Measurements from ENCODE around the gene IL19. TPM values are rescaled to one million over a fixed set of nuclear protein-coding genes. Genes with fewer than 3 reads are reported as not detected.

Gene IL19
- total and polyA plus RNA-seq, 9 donors, result not detected

GRCh38 chr1:206867239-206867638 is 96.7 kb downstream of the IL19 start:
- no peak for DNase-seq
- H3K4me1 ChIP-seq (ENCODE audit: insufficient read depth), result no peaks in the 10 kb centered on the region
- no peak overlapping the region for H3K27ac ChIP-seq
- WGBS, 3 donors, result 96 to 100% (median 97%) methylated on average over 1 of the region's 1 CpG
- TF ChIP-seq POLR2A (IDR thresholded peaks at IDR 0.05) (no peak), CTCF (IDR thresholded peaks at IDR 0.05) (no peak), EP300 (IDR thresholded peaks at IDR 0.05) (no peak)
- intact Hi-C loops (cut with DNase I), result no loop called here
- no peak overlapping the region for H3K4me3 ChIP-seq
- H3K27me3 ChIP-seq, result no peaks in the 10 kb centered on the region
- H3K36me3 ChIP-seq, result no peaks in the 10 kb centered on the region
- no peaks in the 10 kb centered on the region for H3K9me3 ChIP-seq

- Histone ChIP-seq H3K27ac (no peak overlapping the region), H3K36me3 (no peaks in the 10 kb centered on the region), H3K9me3 (no peaks in the 10 kb centered on the region), H3K4me3 (no peak overlapping the region), H3K4me1 (ENCODE audit: insufficient read depth) (no peaks in the 10 kb centered on the region), H3K27me3 (no peaks in the 10 kb centered on the region)
- TF ChIP-seq CTCF (IDR thresholded peaks at IDR 0.05) (no peak), EP300 (IDR thresholded peaks at IDR 0.05) (no peak), POLR2A (IDR thresholded peaks at IDR 0.05) (no peak)
- DNase-seq, result no peak
- intact Hi-C loops (cut with DNase I), result no loop called here
Measured at GRCh38 chr1:206867716-206868115, 97.1 kb downstream of the IL19 start.

GRCh38 chr1:206868264-206868663 is 97.7 kb downstream of the IL19 start:
- 80 to 90% (median 87%) methylated on average over 1 of the region's 1 CpG for WGBS, 3 donors
- Histone ChIP-seq H3K4me3 (no peak overlapping the region), H3K27me3 (no peaks in the 10 kb centered on the region), H3K36me3 (no peaks in the 10 kb centered on the region), H3K27ac (no peak overlapping the region), H3K9me3 (no peaks in the 10 kb centered on the region), H3K4me1 (ENCODE audit: insufficient read depth) (no peaks in the 10 kb centered on the region)
- no peak for DNase-seq
- intact Hi-C loops (cut with DNase I), result no loop called here
- TF ChIP-seq POLR2A (IDR thresholded peaks at IDR 0.05) (no peak), EP300 (IDR thresholded peaks at IDR 0.05) (no peak), CTCF (IDR thresholded peaks at IDR 0.05) (no peak)

- 79 to 82% (median 81%) methylated on average over 3 of the region's 3 CpGs for WGBS, 3 donors
Measured at GRCh38 chr1:206872139-206872538, 101.6 kb downstream of the IL19 start.

More at GRCh38 chr1:206872139-206872538, 101.6 kb downstream of the IL19 start:
- no peak overlapping the region for H3K4me3 ChIP-seq
- TF ChIP-seq CTCF (IDR thresholded peaks at IDR 0.05) (no peak), EP300 (IDR thresholded peaks at IDR 0.05) (no peak), POLR2A (IDR thresholded peaks at IDR 0.05) (no peak)
- no peaks in the 10 kb centered on the region for H3K4me1 ChIP-seq (ENCODE audit: insufficient read depth)
- H3K36me3 ChIP-seq, result no peaks in the 10 kb centered on the region
- no peaks in the 10 kb centered on the region for H3K27me3 ChIP-seq
- no peak overlapping the region for H3K27ac ChIP-seq
- no peaks in the 10 kb centered on the region for H3K9me3 ChIP-seq
- intact Hi-C loops (cut with DNase I), result no loop called here
- no peak for DNase-seq
